ENCODE data around the gene TCIRG1. TPM values are rescaled to one million over a fixed set of nuclear protein-coding genes. Genes with fewer than 3 reads are reported as not detected.

TCIRG1 gene
- polyA plus RNA-seq, 1 donor: 83.1 TPM

GRCh38 chr11:68057807-68058206 lies 19.0 kb downstream of the TCIRG1 start:
- no peaks in the 10 kb centered on the region for H3K9me3 ChIP-seq (ENCODE audit: control insufficient read depth, low read depth, low read length)
- H3K36me3 ChIP-seq (ENCODE audit: control insufficient read depth, insufficient read depth, low read length): peaks cover 61% of the 10 kb centered on the region
- WGBS (ENCODE audit: insufficient coverage, low lambda C conversion rate): no CpG with 5 or more reads among the region's 4 CpGs
- H3K27me3 ChIP-seq (ENCODE audit: control insufficient read depth, insufficient read depth, low read length): no peaks in the 10 kb centered on the region
- H3K27ac ChIP-seq (ENCODE audit: low read length): no peak overlapping the region
- no peak overlapping the region for H3K4me3 ChIP-seq (ENCODE audit: low read length)
- DNase-seq: no peak
- no peaks in the 10 kb centered on the region for H3K4me1 ChIP-seq (ENCODE audit: control insufficient read depth, insufficient read depth, low read length)

- Histone ChIP-seq H3K9me3 (ENCODE audit: control insufficient read depth, low read depth, low read length) (no peaks in the 10 kb centered on the region), H3K4me3 (ENCODE audit: low read length) (no peak overlapping the region), H3K36me3 (ENCODE audit: control insufficient read depth, insufficient read depth, low read length) (peaks cover 76% of the 10 kb centered on the region), H3K4me1 (ENCODE audit: control insufficient read depth, insufficient read depth, low read length) (no peaks in the 10 kb centered on the region), H3K27me3 (ENCODE audit: control insufficient read depth, insufficient read depth, low read length) (no peaks in the 10 kb centered on the region), H3K27ac (ENCODE audit: low read length) (no peak overlapping the region)
- DNase-seq: no peak
- WGBS (ENCODE audit: insufficient coverage, low lambda C conversion rate): no CpG with 5 or more reads among the region's 7 CpGs
Measured at GRCh38 chr11:68061508-68061907, 22.7 kb downstream of the TCIRG1 start.

- Histone ChIP-seq H3K9me3 (ENCODE audit: control insufficient read depth, low read depth, low read length) (no peaks in the 10 kb centered on the region), H3K4me3 (ENCODE audit: low read length) (no peak overlapping the region), H3K4me1 (ENCODE audit: control insufficient read depth, insufficient read depth, low read length) (no peaks in the 10 kb centered on the region), H3K36me3 (ENCODE audit: control insufficient read depth, insufficient read depth, low read length) (peaks cover 90% of the 10 kb centered on the region), H3K27me3 (ENCODE audit: control insufficient read depth, insufficient read depth, low read length) (no peaks in the 10 kb centered on the region), H3K27ac (ENCODE audit: low read length) (no peak overlapping the region)
- DNase-seq: no peak
- 80% methylated on average over 1 of the region's 2 CpGs for WGBS (ENCODE audit: insufficient coverage, low lambda C conversion rate)
Measured at GRCh38 chr11:68064926-68065325, 26.1 kb downstream of the TCIRG1 start.

GRCh38 chr11:68065841-68066240 lies 27.0 kb downstream of the TCIRG1 start:
- H3K4me3 ChIP-seq (ENCODE audit: low read length): no peak overlapping the region
- no peaks in the 10 kb centered on the region for H3K4me1 ChIP-seq (ENCODE audit: control insufficient read depth, insufficient read depth, low read length)
- peaks cover 94% of the 10 kb centered on the region for H3K36me3 ChIP-seq (ENCODE audit: control insufficient read depth, insufficient read depth, low read length)
- no peak overlapping the region for H3K27ac ChIP-seq (ENCODE audit: low read length)
- no peaks in the 10 kb centered on the region for H3K9me3 ChIP-seq (ENCODE audit: control insufficient read depth, low read depth, low read length)
- no peak for DNase-seq
- no peaks in the 10 kb centered on the region for H3K27me3 ChIP-seq (ENCODE audit: control insufficient read depth, insufficient read depth, low read length)
- 100% methylated on average over 3 of the region's 5 CpGs for WGBS (ENCODE audit: insufficient coverage, low lambda C conversion rate)

GRCh38 chr11:68066742-68067141 lies 27.9 kb downstream of the TCIRG1 start:
- no peaks in the 10 kb centered on the region for H3K9me3 ChIP-seq (ENCODE audit: control insufficient read depth, low read depth, low read length)
- WGBS (ENCODE audit: insufficient coverage, low lambda C conversion rate): no CpG with 5 or more reads among the region's 3 CpGs
- H3K36me3 ChIP-seq (ENCODE audit: control insufficient read depth, insufficient read depth, low read length): peaks cover 95% of the 10 kb centered on the region

GRCh38 chr11:68067991-68068390 lies 29.2 kb downstream of the TCIRG1 start:
- Histone ChIP-seq H3K4me1 (ENCODE audit: control insufficient read depth, insufficient read depth, low read length) (no peaks in the 10 kb centered on the region), H3K36me3 (ENCODE audit: control insufficient read depth, insufficient read depth, low read length) (peaks cover 90% of the 10 kb centered on the region), H3K27me3 (ENCODE audit: control insufficient read depth, insufficient read depth, low read length) (no peaks in the 10 kb centered on the region), H3K4me3 (ENCODE audit: low read length) (no peak overlapping the region), H3K27ac (ENCODE audit: low read length) (no peak overlapping the region), H3K9me3 (ENCODE audit: control insufficient read depth, low read depth, low read length) (no peaks in the 10 kb centered on the region)
- 95% methylated on average over 4 of the region's 5 CpGs for WGBS (ENCODE audit: insufficient coverage, low lambda C conversion rate)
- DNase-seq: no peak

More at GRCh38 chr11:68066742-68067141, 27.9 kb downstream of the TCIRG1 start:
- Histone ChIP-seq H3K4me3 (ENCODE audit: low read length) (no peak overlapping the region), H3K27me3 (ENCODE audit: control insufficient read depth, insufficient read depth, low read length) (no peaks in the 10 kb centered on the region), H3K27ac (ENCODE audit: low read length) (no peak overlapping the region), H3K4me1 (ENCODE audit: control insufficient read depth, insufficient read depth, low read length) (no peaks in the 10 kb centered on the region)
- no peak for DNase-seq

- DNase-seq: no peak
- WGBS (ENCODE audit: insufficient coverage, low lambda C conversion rate): no CpG with 5 or more reads among the region's 3 CpGs
- H3K36me3 ChIP-seq (ENCODE audit: control insufficient read depth, insufficient read depth, low read length): peaks cover 74% of the 10 kb centered on the region
Measured at GRCh38 chr11:68071281-68072048, 32.6 kb downstream of the TCIRG1 start.

GRCh38 chr11:68074584-68075352 lies 35.9 kb downstream of the TCIRG1 start:
- H3K4me3 ChIP-seq (ENCODE audit: low read length): no peak overlapping the region
- H3K27ac ChIP-seq (ENCODE audit: low read length): no peak overlapping the region
- peaks cover 63% of the 10 kb centered on the region for H3K36me3 ChIP-seq (ENCODE audit: control insufficient read depth, insufficient read depth, low read length)
- no peaks in the 10 kb centered on the region for H3K4me1 ChIP-seq (ENCODE audit: control insufficient read depth, insufficient read depth, low read length)
- 73% methylated on average over 2 of the region's 10 CpGs for WGBS (ENCODE audit: insufficient coverage, low lambda C conversion rate)
- H3K27me3 ChIP-seq (ENCODE audit: control insufficient read depth, insufficient read depth, low read length): no peaks in the 10 kb centered on the region
- H3K9me3 ChIP-seq (ENCODE audit: control insufficient read depth, low read depth, low read length): no peaks in the 10 kb centered on the region
- DNase-seq: no peak

More at GRCh38 chr11:68071281-68072048, 32.6 kb downstream of the TCIRG1 start:
- no peaks in the 10 kb centered on the region for H3K4me1 ChIP-seq (ENCODE audit: control insufficient read depth, insufficient read depth, low read length)
- no peaks in the 10 kb centered on the region for H3K9me3 ChIP-seq (ENCODE audit: control insufficient read depth, low read depth, low read length)
- no peak overlapping the region for H3K4me3 ChIP-seq (ENCODE audit: low read length)
- H3K27ac ChIP-seq (ENCODE audit: low read length): no peak overlapping the region
- no peaks in the 10 kb centered on the region for H3K27me3 ChIP-seq (ENCODE audit: control insufficient read depth, insufficient read depth, low read length)

- Histone ChIP-seq H3K9me3 (ENCODE audit: control insufficient read depth, low read depth, low read length) (no peaks in the 10 kb centered on the region), H3K36me3 (ENCODE audit: control insufficient read depth, insufficient read depth, low read length) (peaks cover 59% of the 10 kb centered on the region), H3K27me3 (ENCODE audit: control insufficient read depth, insufficient read depth, low read length) (no peaks in the 10 kb centered on the region), H3K27ac (ENCODE audit: low read length) (no peak overlapping the region), H3K4me1 (ENCODE audit: control insufficient read depth, insufficient read depth, low read length) (no peaks in the 10 kb centered on the region), H3K4me3 (ENCODE audit: low read length) (no peak overlapping the region)
- DNase-seq: no peak
- WGBS (ENCODE audit: insufficient coverage, low lambda C conversion rate): no CpG with 5 or more reads among the region's 11 CpGs
Measured at GRCh38 chr11:68076371-68077042, 37.7 kb downstream of the TCIRG1 start.
